Type B pancreatic cell (in vitro differentiated cells): ENCODE measurements around the gene TCEAL9. TPM values are rescaled to one million over a fixed set of nuclear protein-coding genes. Genes with fewer than 3 reads are reported as not detected.

Experiments
- DNase-seq: peaks from one replicate; pipeline ENCODE4 v3.0.0; 2021; ENCODE audit warnings: mixed read lengths; ENCODE audit not compliant: unreplicated experiment; ENCODE audit errors: extremely low spot score
- H3K27ac Mint-ChIP-seq: 2 replicates; pipeline ENCODE4 v1.8.0; 2021; ENCODE audit warnings: mild to moderate bottlenecking, mixed read lengths
- H3K27me3 Mint-ChIP-seq: 2 replicates; pipeline ENCODE4 v1.8.0; 2021; ENCODE audit warnings: mixed read lengths
- H3K36me3 Mint-ChIP-seq: 2 replicates; pipeline ENCODE4 v1.8.0; 2021; ENCODE audit warnings: mixed read lengths
- H3K4me1 Mint-ChIP-seq: one replicate; pipeline ENCODE4 v1.8.0; 2021; ENCODE audit warnings: mixed read lengths; ENCODE audit not compliant: unreplicated experiment
- H3K4me3 Mint-ChIP-seq: 2 replicates; pipeline ENCODE4 v1.8.0; 2021; ENCODE audit warnings: mild to moderate bottlenecking, mixed read lengths
- H3K9me3 Mint-ChIP-seq: 2 replicates; pipeline ENCODE4 v1.8.0; 2021; ENCODE audit warnings: mixed read lengths
- long read RNA-seq: library from polyadenylated mRNA; unstranded; transcript quantifications from one replicate; pipeline ENCODE4 v2.0.0, GENCODE V29; 2020
- total RNA-seq: library from RNA; stranded (reverse); gene quantifications from 2 replicates; pipeline ENCODE4 v1.2.1, GENCODE V29; 2021; ENCODE audit warnings: low replicate concordance
- TF ChIP-seq, protein P1 (sequence below): fragments of 200-600 bp; sonication (generic); conservative IDR thresholded peaks from 2 replicates; pipeline ENCODE4 v1.5.0; 2021; ENCODE audit warnings: antibody characterized with exemption, mild to moderate bottlenecking

TCEAL9 gene, protein sequence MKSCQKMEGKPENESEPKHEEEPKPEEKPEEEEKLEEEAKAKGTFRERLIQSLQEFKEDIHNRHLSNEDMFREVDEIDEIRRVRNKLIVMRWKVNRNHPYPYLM
- total RNA-seq, result 43.1 and 64.1 TPM in 2 replicates
- long read RNA-seq, transcript TCEAL9-201 (2 exons, 699 nt), result minor isoform, 31 of 91 reads
- long read RNA-seq, transcript TCEAL9-202 (3 exons, 1,033 nt), result major isoform, 53 of 91 reads
- long read RNA-seq, partial matches to known transcripts, result 4 of 91 reads
- long read RNA-seq, other reads (novel, unspliced or antisense), result 0 of 91 reads

DNA sequence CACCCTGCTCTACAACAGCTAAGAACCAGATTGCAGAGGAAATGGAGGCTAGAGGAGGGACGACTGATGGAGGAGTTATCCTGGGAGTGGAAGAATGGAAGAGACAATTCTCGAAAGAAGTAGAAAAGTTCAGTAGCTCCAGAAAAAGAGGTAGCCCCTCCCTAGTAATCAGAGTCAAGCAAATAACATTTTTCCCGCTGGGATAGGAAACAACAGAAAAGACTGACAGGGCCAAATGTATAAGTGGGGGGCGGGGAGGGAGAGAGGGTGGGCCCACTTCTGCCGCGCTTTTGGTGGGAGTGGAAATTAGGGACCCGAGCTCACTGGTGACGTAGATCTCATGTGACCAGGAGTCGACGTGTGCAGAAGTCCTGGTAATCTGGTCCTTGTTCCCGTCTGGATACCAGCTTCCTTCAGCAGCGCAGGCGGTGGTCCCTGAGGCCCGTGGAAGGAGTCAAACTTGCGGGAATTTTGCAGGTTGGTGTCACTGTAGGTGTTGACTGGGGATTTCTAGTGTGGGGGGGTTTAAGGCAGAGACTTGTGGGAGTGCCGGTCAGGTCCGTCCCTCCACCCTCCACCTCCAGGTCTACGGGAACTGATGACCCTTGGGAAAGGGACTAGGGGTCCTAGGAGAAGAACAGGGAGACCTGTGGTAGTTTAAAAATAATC lies at the start of gene TCEAL9:
Gene TCEAL9, plus strand, starts transcription at position 377 of the 669 bp plus-strand sequence. CDS start 1,179 bp downstream, outside the sequence.
- peak within 1 kb of the TSS; percentile 98 for H3K4me3 Mint-ChIP-seq
- H3K36me3 Mint-ChIP-seq, result peaks cover 13% of the 10 kb centered on the region
- H3K27ac Mint-ChIP-seq, result peak within 1 kb of the TSS; percentile 98
- peaks cover 3% of the 10 kb centered on the region for H3K4me1 Mint-ChIP-seq
- DNase-seq, result no peak
- no peaks in the 10 kb centered on the region for H3K9me3 Mint-ChIP-seq
- no peaks in the 10 kb centered on the region for H3K27me3 Mint-ChIP-seq
- TF ChIP-seq, protein P1, sequence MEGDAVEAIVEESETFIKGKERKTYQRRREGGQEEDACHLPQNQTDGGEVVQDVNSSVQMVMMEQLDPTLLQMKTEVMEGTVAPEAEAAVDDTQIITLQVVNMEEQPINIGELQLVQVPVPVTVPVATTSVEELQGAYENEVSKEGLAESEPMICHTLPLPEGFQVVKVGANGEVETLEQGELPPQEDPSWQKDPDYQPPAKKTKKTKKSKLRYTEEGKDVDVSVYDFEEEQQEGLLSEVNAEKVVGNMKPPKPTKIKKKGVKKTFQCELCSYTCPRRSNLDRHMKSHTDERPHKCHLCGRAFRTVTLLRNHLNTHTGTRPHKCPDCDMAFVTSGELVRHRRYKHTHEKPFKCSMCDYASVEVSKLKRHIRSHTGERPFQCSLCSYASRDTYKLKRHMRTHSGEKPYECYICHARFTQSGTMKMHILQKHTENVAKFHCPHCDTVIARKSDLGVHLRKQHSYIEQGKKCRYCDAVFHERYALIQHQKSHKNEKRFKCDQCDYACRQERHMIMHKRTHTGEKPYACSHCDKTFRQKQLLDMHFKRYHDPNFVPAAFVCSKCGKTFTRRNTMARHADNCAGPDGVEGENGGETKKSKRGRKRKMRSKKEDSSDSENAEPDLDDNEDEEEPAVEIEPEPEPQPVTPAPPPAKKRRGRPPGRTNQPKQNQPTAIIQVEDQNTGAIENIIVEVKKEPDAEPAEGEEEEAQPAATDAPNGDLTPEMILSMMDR, result no peak

DNA sequence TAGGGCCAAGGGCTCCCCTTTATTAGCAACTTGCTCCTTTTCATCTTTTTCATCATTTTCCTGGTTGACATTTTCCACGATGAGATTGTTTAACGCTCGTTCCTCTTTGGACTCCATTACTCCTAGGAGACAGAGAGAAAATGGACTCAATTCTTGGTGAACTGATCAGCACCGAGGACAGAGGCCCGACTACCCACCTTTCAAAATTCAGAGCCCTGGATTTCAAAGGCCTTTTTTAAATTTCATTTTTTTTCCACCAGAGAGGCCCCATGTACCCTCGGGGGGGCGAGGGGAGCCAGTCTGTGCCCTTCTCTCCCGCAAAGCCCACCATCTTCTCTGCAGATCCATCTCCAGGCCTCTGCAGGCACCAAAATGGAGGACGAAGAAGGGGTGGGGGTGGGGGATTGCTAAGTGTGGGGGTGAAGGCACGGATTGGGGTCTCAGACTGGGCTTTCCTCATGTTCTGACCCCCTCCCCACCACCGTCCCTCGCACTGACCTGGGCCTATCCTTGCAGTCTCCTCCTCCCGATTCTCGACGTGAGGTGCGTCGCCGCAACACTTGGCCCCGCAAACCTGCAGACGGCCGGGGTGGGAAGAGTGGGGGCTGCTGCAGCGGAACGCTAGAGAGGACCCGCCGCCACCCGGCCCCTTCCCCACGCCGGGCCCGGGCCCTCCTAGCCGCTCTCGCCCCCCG lies 46.3 kb upstream of the TCEAL9 start:
- no peak overlapping the region for H3K27ac Mint-ChIP-seq
- no peaks in the 10 kb centered on the region for H3K4me1 Mint-ChIP-seq
- H3K36me3 Mint-ChIP-seq, result no peaks in the 10 kb centered on the region
- TF ChIP-seq, protein P1, result no peak
- H3K4me3 Mint-ChIP-seq, result peak overlapping the region; percentile 60
- H3K9me3 Mint-ChIP-seq, result no peaks in the 10 kb centered on the region
- H3K27me3 Mint-ChIP-seq, result no peaks in the 10 kb centered on the region
- no peak for DNase-seq

DNA sequence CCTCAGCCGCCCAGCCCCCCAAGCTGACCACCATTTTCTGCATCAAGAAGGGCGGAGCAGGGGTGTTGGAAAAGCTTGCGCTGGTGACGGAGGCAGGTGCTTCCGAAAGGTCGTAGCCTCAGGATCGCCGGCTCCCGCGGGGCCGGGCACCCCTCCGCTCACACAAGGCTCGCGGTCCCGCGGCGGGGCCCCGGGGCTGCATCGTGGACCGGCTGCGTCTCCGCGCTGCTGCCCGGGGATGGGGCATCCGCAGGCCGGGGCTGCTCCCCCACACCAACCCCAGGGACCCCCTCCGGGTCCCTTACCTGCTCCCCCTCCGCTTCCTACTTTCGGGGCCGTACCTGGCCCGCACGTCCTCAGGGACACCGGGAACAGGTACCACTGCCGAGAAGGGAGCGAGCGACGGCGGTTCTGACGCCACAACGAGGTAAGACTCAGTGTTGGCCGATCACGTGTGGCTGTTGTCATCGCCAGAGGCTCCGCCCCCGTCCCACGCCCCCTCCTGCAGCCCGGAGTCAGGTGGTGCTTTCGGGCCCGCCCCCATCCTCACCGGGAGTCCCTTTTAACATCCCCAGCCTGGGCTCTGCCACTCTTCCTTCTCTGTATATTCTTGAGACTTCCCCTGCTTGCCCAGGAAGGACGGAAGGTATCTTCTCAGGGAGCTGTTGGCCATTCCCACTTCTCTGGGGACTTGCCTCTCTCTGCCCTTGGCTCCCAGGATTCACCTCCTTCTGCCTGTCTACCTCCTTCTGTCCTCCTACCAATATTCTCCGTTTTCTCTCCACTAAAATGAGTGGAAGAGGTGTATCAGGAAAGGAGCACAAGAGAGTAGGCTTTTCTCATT lies 45.5 kb upstream of the TCEAL9 start, which contains the start of gene BEX2:
Gene BEX2, minus strand, starts transcription at position 436 of the 844 bp plus-strand sequence. CDS start 1,014 bp downstream, outside the sequence.
- no peaks in the 10 kb centered on the region for H3K27me3 Mint-ChIP-seq
- H3K4me1 Mint-ChIP-seq, result no peaks in the 10 kb centered on the region
- H3K36me3 Mint-ChIP-seq, result no peaks in the 10 kb centered on the region
- H3K27ac Mint-ChIP-seq, result peak within 1 kb of the TSS; percentile 71
- peak within 1 kb of the TSS; percentile 91 for H3K4me3 Mint-ChIP-seq
- TF ChIP-seq, protein P1, result no peak
- H3K9me3 Mint-ChIP-seq, result no peaks in the 10 kb centered on the region
- DNase-seq, result peak; percentile 82

DNA sequence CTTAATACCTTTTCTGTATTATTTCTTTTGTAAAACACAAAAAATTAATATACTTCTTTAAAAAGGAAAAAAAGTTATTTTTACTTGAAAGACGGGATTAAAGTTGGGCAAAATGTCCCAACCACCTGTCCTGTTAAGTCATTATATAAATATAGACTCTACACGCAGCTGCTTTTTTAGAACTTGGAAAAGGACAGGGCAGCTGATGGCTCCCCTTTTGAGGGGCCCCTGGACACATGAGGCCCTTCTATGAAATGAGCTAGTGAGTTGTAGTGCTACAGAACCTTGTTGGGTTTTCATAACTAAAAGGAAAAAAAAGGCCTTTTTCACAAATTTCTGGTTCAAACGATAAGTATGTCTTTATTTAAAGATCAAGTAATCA lies 44.9 kb upstream of the TCEAL9 start:
- Mint-ChIP-seq H3K27ac (no peak overlapping the region), H3K36me3 (no peaks in the 10 kb centered on the region), H3K4me1 (no peaks in the 10 kb centered on the region), H3K4me3 (peak overlapping the region; percentile 91), H3K27me3 (no peaks in the 10 kb centered on the region), H3K9me3 (no peaks in the 10 kb centered on the region)
- no peak for DNase-seq
- TF ChIP-seq, protein P1, result no peak

DNA sequence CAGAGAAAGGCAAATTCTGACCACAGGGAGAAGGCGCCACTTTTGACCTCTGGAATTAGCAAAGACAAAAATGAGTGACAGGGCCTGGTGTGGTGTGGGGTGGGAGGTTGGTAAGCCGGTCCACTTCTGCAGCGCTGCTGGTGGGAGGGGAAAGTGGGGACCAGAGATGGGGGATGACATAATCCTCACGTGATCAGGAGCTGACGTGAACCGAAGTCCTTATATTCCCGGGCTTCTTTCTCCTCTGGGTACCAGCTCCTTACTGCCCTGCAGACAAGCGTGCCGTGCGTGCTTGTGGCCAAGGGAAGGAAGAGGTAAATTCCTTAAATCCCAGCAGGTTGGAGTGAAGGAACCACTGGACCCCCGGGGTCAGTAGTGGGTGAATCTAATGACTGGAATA lies 26.3 kb upstream of the TCEAL9 start, which contains the start of gene TCEAL7:
Gene TCEAL7, plus strand, starts transcription at position 249 of the 400 bp plus-strand sequence. CDS start 1,165 bp downstream, outside the sequence.
- H3K4me3 Mint-ChIP-seq, result peak within 1 kb of the TSS; percentile 84
- TF ChIP-seq, protein P1, result no peak
- H3K4me1 Mint-ChIP-seq, result peaks cover 3% of the 10 kb centered on the region
- H3K27ac Mint-ChIP-seq, result peak within 1 kb of the TSS; percentile 71
- no peaks in the 10 kb centered on the region for H3K9me3 Mint-ChIP-seq
- peaks cover 6% of the 10 kb centered on the region for H3K27me3 Mint-ChIP-seq
- H3K36me3 Mint-ChIP-seq, result no peaks in the 10 kb centered on the region
- no peak for DNase-seq
